Measurements from ENCODE around the gene GRAMD2A. TPM values are rescaled to one million over a fixed set of nuclear protein-coding genes. Genes with fewer than 3 reads are reported as not detected.

The GRAMD2A gene
- total and polyA plus RNA-seq, 10 of the 15 experiments (the other 5 are each of a cell fraction or from before 2014, with no cell fraction given) = 0.02 to 0.35 TPM; not detected in 8

GRCh38 chr15:72230197-72231065, 32.8 kb upstream of the GRAMD2A start (continued):
- TF ChIP-seq ZZZ3 (IDR thresholded peaks at IDR 0.05; ENCODE audit: control insufficient read depth, insufficient read length, low read depth) = no peak
- TF ChIP-seq TARDBP (IDR thresholded peaks at IDR 0.05; ENCODE audit: borderline replicate concordance) = peak; percentile 36; the same call in 1 of the 2 replicates
- TF ChIP-seq KLF5 (IDR thresholded peaks at IDR 0.05; ENCODE audit: partially characterized antibody) = no peak
- TF ChIP-seq BMI1 (IDR thresholded peaks at IDR 0.05; ENCODE audit: borderline replicate concordance) = no peak
- peak in 1 of 2 experiments; percentile 46; a peak in 2 of 4 replicates for TF ChIP-seq BHLHE40 (IDR thresholded peaks at IDR 0.05; ENCODE audit: borderline replicate concordance in 1 of 2, low read depth in 2 of 2, low read length in 1 of 2)
- 0 out of 2 replicates have a peak, but pooled peaks have one; percentile 42 for TF ChIP-seq CHD2 (IDR thresholded peaks at IDR 0.05; ENCODE audit: borderline replicate concordance, low read depth, low read length)
- peak; percentile 29; the same call in 1 of the 2 replicates for TF ChIP-seq ZBTB40 (IDR thresholded peaks at IDR 0.05; ENCODE audit: borderline replicate concordance)
- TF ChIP-seq E2F4 (IDR thresholded peaks at IDR 0.05; ENCODE audit: low read depth, low read length) = no peak
- TF ChIP-seq IRF3 (IDR thresholded peaks at IDR 0.05) = no peak
- TF ChIP-seq ASH2L (IDR thresholded peaks at IDR 0.05; ENCODE audit: borderline replicate concordance, low read depth) = no peak
- no peak for TF ChIP-seq ZBTB11 (CRISPR knock-in tag; IDR thresholded peaks at IDR 0.05)
- no peak for TF ChIP-seq CEBPB (IDR thresholded peaks at IDR 0.05; ENCODE audit: borderline replicate concordance in 1 of 2, low read depth in 2 of 2, low read length in 2 of 2)
- TF ChIP-seq MTA3 (IDR thresholded peaks at IDR 0.05; ENCODE audit: borderline replicate concordance, low read length) = no peak
- TF ChIP-seq ZNF384 (IDR thresholded peaks at IDR 0.05; ENCODE audit: borderline replicate concordance, low read depth, low read length) = no peak
- peak; percentile 67; the same call in 1 of the 2 replicates for TF ChIP-seq MTA2 (IDR thresholded peaks at IDR 0.05; ENCODE audit: low read depth)
- no peak for TF ChIP-seq YY1 (IDR thresholded peaks at IDR 0.05; ENCODE audit: low read depth, low read length)
